ENCODE results near the gene ATP2C2.

ATP2C2 gene

GRCh38 chr16:84502075-84502474 lies 133.7 kb downstream of the ATP2C2 start:
- no peak for DNase-seq

GRCh38 chr16:84502581-84502980 lies 134.2 kb downstream of the ATP2C2 start:
- no peak for DNase-seq

GRCh38 chr16:84503751-84504395 lies 135.5 kb downstream of the ATP2C2 start:
- DNase-seq: no peak

- DNase-seq: peak; percentile 99
Measured at GRCh38 chr16:84504420-84505248, 136.3 kb downstream of the ATP2C2 start, which contains the start of gene MEAK7. MEAK7 (minus strand) TSS chr16:84504659; CDS start chr16:84498086, 6,573 bp downstream.

DNA sequence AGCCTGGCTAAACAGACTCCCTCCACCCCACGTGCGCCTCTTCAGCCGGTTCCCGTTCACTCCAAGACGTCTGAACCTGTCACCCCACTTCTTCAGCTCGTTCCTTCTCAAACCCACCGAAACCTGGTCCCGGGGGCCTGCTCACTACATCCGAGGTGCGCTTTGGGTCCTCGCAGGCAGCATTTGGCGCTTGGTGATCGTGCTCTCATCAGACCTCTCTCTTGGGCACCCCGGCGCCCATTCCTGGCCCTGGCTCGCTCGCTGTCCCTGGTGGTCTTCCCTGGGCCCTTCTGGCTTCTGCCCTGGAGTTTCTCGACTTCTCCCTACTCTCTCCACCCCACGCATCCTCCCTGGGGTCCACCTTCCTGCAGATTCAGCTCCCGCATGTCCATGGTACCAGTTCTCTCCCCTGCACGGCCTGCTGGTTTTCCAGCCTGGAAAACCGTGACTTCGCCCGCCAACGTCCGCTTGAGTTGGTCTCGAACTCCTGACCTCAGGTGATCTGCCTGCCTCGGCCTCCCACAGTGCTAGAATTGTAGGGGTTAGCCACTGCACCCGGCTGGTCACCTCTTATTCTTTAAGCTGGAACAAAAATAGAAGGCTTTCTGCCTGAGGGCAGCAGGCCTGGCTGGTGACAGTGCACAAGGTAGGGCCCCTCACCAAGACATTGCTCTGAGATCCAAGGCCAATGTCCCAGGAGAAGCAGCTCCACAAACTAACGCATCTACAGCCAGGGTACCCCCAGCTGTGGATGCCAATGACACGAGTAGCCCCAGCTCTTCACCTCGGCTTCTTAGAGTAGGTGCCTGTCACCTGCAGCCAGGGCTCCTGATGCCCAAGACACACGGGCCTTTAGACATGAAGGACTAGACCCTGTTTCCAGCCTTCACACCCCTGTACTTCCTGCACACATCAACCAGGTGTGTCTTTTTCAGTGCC lies 137.2 kb downstream of the ATP2C2 start:
- no peak for DNase-seq

DNA sequence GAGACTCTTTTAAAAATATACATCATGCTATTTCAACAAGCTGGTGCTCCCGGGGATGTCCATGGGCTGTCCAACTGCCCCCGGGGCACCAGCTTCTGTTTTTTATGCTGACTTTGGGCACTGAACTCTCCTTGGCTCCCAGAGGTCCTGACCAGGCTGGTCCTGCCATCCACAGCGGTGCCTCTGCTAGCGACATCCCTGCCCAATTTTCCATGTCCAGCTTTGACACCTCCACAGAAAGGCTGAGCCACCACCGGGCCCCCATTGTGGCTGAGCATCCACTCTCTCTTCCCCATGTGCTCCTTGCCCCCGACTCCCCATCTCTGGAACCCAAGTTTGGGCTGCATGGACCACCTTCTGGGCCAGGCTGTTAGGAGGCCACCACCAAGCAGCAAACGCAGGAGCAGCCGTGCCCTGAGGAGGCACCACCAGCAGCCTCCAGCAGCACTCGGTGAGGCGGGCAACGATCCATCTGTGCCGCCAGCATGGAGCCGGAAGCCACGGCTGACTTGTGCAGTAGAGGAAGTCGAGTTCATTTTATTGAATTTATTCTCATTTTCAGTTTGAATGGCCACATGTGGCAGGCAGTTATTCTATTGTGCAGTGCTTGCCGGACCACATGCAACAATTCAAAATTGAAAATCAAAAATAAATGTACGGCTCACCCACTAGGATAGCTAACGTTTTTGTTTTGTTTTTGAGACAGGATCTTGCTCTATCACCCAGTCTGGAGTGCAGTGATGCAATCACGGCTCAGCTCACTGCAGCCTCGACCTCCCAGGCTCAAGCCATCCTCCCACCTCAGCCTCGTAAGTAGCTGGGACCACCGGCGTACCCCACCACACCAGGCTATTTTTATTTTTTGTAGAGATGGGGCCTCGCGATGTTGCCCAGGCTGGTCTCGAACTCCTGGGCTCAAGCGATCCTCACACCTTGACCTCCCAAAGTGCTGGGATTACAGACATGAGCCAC lies 139.0 kb downstream of the ATP2C2 start:
- DNase-seq: peak; percentile 54

DNA sequence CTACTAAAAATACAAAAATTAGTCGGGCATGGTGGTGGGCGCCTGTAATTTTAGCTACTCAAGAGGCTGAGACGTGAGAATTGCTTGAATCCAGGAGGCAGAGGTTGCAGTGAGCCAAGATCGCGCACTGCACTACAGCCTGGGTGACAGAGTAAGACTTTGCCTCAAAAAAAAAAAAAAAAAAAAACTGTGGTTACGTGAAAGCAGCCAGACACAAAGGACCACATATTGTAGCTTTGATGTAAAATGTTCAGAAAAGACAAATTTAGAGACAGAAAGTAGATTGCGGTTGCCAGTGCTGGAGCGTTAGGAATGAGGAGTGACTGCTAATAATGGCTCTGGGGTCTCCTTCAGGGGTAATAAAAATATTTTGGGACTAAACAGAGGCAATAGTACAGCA lies 140.2 kb downstream of the ATP2C2 start:
- no peak for DNase-seq

DNA sequence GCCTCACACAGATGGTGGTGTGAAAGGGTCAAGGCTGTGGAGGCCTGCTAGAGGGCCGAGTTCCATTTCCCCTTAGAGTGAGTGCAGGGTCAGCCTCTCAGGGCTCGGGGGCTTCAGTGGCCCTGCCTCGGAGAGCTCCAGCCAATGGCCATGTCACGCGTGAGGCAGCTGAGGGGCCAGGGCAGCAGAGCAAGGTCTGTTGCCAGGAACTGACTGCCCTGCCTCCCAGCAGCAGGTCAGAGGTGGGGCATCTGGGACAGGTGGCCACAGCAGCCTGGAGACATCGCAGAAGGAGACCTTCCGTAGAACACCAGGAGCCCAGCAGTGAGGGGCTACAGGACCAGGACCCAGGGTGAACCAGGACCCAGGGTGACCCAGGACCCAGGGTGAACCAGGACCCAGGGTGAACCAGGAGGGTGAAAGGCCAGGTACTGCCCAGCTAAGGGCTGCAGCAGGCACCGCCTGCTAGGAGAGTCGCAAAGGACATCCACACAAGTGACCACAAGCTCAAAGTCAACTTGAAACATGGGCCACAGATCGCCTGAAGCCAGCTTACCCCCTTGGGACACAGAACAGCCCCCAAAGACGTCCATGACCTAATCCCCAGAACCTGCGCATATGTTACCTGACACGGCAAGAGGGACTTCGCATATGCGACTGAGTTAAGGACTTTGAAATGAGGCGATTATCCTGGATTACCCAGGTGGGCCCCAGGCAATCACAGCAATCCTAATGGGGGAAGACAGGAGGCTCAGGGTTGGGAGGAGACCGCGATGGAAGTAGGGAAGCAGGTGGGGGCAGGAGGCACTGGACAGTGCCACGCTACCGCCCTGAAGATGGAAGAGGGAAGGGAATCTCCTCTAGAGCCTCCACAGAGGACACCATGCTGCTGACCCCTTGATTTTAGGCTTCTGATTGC lies 141.0 kb downstream of the ATP2C2 start:
- DNase-seq: no peak

- DNase-seq: peak; percentile 87
Measured at GRCh38 chr16:84511180-84511800, 143.0 kb downstream of the ATP2C2 start.

DNA sequence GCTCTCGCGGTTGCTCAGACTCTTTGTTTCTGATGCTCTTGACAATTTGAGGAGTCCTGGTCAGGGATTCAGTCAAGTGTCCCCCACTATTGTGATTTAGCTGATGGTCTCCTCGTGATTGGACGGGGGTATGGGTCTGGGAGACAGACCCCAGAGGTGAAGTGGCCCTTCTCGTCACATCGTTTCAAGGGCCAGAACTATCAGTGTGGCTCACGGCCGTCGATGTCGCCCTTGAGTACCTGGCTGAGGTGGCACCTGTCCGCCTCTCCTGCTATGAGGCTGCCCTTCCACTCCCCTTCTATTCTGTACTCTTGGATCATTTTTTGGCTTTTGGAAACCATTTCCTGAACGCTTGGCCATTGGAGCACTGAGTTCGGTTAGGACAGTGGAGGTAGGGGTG lies 143.5 kb downstream of the ATP2C2 start:
- no peak for DNase-seq

DNA sequence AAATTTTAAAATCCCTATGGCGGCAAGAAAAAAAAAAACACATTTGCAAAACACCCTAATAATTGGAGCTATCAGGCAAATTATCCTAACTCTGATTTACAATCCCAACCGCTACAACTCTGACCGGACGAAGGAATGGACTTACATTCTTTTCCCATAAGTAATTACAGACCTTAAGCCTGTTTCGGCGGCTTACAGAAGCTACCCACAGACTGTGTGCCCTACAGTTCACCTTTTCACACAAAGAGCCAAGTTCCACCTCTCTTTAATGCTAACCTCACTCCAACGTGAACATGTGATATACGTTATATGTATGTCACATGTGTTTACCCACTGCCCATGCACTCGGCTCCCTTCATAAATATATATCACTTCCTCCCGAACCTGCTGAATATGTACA lies 144.8 kb downstream of the ATP2C2 start:
- no peak for DNase-seq

- no peak for DNase-seq
Measured at GRCh38 chr16:84513666-84514065, 145.3 kb downstream of the ATP2C2 start.
